Stimulated activated CD4-positive, alpha-beta T cell treated with anti-CD3 and anti-CD28 coated beads, TNF-alpha, amount 100 ng/mL, for 48 hours (primary cell): ENCODE data around the gene BRINP2.

Source experiments
- DNase-seq, 3 donors: peaks; one replicate each; pipeline ENCODE4 v3.0.0-alpha.2; 2020; ENCODE audit warnings: low read depth in 3 of 3

Gene BRINP2, protein sequence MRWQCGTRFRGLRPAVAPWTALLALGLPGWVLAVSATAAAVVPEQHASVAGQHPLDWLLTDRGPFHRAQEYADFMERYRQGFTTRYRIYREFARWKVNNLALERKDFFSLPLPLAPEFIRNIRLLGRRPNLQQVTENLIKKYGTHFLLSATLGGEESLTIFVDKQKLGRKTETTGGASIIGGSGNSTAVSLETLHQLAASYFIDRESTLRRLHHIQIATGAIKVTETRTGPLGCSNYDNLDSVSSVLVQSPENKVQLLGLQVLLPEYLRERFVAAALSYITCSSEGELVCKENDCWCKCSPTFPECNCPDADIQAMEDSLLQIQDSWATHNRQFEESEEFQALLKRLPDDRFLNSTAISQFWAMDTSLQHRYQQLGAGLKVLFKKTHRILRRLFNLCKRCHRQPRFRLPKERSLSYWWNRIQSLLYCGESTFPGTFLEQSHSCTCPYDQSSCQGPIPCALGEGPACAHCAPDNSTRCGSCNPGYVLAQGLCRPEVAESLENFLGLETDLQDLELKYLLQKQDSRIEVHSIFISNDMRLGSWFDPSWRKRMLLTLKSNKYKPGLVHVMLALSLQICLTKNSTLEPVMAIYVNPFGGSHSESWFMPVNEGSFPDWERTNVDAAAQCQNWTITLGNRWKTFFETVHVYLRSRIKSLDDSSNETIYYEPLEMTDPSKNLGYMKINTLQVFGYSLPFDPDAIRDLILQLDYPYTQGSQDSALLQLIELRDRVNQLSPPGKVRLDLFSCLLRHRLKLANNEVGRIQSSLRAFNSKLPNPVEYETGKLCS

DNA sequence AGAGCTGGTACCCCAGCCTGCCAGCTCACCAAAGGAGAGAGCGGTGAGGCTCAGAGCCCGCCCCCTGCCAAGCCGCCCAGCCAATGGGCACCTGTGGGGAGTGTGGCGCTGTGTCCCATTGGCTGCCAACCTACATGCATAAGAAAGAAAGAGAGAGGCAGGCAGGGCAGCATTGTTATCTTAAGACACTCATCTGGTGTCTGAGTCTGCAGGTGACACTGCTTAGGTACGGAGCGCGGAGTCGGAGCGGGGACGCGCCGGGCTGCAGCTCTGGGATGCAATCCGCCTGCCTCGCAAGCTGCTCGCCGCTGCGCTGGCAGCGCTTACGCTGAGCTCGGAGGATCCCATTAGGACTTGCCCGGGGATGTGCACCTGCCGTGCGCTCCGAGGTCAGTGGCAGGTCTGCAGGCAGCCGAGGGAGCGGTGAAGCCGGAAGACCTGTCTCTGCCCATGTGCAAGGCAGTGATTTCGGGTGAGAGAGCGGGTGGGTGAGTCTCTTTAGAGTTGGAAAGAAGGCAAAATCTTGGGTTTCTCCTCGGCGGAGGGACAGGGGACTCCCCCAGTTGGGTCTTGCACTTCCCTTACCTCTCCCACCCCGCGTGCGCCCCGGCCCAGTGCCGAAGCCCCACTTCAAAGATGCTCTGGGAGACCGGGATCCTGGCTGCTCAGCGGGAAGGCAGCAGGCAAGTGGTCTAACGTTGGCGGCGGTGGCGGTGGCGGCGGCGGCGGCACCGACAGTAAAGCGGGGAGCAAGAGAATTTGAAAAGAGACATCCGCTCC lies at the start of gene BRINP2:
TSS of gene BRINP2 (plus strand) at position 203 of the 780 bp plus-strand sequence. CDS start 58,919 bp downstream, outside the sequence.
- DNase-seq = no peak

- DNase-seq = no peak
These were observed 48.1 kb upstream of the BRINP2 start for GRCh38 chr1:177122461-177123251.

- DNase-seq = no peak
These were observed 46.0 kb upstream of the BRINP2 start for GRCh38 chr1:177124577-177125278.

GRCh38 chr1:177126267-177126666 lies 44.5 kb upstream of the BRINP2 start:
- DNase-seq = no peak

DNA sequence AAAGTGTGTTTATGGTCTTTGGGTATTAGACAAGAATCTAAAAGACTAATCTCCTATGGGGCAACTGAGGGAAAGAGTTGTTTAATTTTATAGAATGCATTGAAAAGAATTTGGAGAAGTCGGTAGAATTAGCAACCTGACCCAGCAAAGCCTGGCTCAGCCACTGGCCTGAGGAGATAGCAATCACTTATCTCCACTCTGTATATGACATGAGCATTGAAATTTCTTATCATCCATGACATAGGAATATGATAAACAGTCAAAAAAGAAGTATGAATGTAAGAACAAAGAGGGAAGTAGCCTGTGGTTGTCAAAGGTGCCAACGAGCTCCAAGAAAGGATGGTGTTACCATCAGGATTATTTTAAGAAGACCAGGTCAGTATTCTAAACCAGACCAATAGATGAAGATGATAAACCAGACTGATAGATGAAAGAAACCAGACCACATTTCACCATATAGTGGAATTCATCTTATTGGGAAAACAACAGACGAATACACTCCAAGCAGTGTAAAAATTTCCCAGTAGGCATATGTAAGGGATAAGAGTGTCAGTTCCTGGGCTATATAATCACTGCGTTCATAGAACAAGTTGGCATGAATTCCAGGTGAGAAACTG lies 42.0 kb upstream of the BRINP2 start:
- DNase-seq = no peak

- no peak for DNase-seq
These were observed 40.3 kb upstream of the BRINP2 start for GRCh38 chr1:177130451-177130945.

DNA sequence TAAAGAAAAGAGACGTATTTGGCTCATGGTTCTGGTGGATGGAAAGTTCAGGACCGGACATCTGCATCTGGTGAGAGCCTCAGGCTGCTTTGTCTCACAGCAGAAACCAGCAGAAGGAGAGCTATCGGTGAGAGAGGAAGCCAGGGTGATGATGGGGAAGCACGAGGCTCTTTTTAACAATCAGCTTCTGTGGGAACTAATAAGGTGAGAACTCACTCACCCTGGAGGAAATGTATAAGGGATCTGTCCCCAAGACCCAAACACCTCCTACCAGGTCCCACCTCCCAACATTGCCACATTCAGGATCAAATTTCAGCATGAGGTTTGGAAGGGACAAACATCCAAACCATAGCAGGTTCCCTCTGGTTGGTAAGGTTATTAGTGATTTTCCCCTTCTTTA lies 39.0 kb upstream of the BRINP2 start:
- no peak for DNase-seq

- no peak for DNase-seq
These were observed 38.6 kb upstream of the BRINP2 start for GRCh38 chr1:177132141-177132540.

DNA sequence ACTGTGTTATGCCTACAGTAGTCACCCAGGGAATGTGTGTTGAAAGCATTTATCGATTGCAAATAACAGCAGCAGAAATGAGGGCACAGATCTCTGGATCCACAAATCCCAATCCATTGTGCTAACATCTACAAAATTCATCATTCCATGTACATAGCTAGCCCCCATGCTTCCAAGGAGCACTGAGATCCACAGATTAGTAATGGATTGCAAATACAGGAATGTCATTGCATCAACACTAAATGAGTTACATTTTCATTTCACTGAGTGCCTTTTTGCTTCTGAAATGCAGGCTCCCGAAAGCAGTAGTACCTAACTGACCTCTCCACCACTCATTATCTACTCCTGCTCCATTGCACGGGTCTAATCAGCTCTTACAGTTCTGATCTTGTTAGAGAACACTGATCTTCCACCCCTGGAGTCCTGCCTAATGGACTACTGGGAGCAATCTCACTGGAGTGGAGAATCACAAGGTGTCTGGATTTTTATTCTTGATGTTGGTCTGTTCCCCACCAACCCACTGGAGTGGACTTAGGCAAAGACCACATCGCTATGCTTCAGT lies 36.7 kb upstream of the BRINP2 start:
- DNase-seq = no peak

DNA sequence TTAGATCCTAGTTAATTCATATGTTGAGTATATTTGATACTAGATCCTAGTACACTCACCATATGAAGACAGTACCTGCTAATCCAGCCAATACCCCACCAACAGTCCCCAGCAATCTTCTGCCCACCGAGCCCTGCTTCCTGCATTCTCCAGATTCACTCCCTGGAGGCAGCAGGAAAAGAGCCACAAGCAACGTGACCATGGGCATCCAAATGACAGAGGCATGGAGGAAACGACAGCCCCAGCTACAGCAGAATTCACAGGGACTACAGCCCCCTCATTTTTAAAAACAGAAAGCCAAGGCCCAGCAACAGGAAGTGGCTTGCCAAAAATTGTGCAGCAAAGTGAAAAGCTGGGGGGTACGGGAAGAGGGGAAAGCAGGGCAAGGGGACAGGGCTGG lies 35.5 kb upstream of the BRINP2 start:
- no peak for DNase-seq

GRCh38 chr1:177137814-177138213 lies 32.9 kb upstream of the BRINP2 start:
- DNase-seq = no peak

DNA sequence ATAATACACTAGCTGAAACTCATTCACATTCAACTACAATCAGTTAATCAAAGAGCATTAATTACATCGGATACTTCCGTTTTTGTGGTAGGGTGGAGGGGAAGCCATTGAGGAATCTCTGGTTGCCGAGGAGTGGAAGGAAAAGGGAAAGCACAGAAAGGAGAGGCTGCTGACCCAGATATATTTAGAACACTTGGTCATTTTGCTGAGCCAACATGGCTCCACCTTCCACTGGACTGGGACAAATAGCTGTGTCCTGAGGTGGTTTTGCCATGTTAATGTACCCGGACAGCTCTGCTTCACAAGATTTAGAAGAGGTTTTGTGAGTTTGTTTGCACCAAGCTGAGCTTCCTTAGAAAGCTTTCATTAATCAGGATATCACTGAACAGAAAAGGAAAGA lies 32.4 kb upstream of the BRINP2 start:
- no peak for DNase-seq

- DNase-seq = no peak
These were observed 28.7 kb upstream of the BRINP2 start for GRCh38 chr1:177142010-177142409.

DNA sequence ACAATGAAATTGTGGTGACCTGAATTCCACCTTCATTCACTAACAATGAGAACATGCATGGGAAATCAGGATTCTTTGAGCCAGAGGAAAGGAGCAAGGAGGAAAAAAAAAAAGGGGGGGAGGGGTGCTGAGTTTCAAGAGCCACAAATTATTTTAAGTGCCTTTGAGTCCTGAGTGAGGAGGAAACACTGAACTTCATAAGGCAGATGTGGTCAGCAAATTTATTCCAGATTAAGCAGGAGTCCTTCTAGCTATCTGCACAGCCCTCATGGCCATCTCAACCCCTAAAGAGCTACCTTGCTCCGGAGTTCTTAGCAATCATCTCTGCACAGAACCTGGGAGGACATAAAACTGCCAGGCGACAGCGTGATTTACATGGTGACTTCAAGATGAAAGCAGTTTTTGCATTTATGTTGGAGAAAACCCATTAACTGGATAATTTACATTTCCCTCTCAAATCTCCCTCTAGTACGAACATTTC lies 27.9 kb upstream of the BRINP2 start:
- DNase-seq = no peak

DNA sequence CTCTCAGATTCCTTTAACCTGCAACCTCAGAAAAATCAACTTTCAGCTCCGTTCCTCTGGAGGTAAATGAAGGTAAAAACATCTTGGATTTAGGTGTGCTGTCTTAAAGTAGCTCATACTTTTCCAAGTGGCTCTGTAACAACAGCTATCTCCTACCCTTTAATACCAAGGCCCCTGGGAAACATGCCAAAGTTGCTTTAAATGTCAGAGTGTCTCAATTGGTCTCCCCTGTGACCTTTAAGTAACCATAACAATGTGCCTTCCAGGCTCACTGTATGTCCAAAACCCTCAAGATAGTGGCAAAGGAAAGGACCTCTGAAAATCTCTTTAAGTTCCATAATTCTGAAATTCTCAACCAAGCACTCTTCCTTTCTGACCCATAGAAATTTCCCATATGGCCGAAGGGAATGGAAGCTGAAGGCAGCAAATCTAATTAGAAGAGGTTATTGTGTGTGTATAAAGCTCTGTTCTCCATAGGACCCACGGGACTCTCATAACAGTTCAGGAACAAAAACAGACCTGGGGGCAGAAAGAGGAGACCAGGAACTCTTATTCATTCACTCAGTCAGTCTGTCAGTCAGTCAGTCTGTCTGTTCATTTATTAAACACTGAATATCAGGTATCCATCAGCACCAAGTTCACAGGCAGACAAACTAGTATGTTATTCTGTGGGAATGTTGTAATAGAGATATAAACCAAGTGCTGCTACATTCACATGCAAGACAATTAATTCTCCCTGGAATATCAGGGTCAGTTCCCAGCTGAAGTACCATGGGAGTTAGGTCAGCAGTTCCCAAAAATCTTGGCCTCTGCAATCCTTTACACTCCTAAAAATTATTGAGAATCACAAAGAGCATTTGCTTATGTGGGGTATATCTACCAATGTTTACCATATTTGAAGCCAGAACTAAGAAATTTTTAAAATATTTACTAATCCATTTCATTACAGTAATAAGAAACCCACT lies 25.4 kb upstream of the BRINP2 start:
- DNase-seq = no peak

GRCh38 chr1:177146499-177146898 lies 24.3 kb upstream of the BRINP2 start:
- DNase-seq = no peak

DNA sequence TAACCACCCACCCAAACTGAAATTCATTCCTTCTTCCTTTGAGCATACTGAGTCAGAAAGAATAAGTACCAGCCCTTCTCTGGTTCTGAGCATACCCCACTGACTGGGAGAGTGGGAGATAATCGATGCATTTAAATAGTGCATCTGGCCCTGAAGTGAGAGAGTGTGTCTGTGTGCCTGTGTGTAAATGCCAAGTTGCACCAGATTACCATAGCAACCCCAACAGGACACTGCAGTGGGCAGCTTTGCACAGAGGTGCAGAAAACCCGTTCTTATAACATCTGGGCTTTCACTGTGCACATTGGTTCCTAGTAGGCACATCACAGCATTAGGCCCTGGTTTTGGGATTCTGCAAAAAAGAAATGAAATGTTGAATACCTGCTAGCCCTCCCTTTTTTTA lies 8.5 kb upstream of the BRINP2 start:
- no peak for DNase-seq

DNA sequence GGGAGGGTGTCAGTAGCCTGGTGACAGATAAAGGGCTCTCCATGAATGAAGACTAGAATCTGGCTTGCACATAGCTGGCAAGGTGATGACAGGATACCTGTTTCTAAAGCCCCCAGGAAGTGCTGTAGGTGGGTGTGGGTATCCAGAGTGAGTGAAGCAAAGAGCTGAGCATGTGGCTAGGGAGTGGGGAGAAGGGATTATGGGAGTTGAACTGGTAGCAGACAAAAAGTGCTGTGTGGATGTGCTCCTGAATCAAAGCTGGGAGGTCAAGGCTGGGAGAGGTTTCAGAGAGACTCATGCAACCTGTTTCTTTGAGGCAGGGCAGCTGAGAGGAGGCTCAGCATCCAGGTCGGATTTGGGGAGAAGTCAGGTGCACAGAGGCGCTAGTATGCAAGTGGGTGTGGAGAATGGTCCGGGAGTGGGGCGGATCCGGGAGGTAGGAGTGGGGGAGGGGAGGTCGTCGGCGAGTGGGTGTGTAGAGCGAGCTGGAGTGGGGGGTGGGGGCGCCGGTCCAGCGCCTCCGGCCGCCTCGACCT lies 6.8 kb upstream of the BRINP2 start:
- DNase-seq = no peak
